IMR-90 (cell line): ENCODE results near the gene PRAC1. TPM values are rescaled to one million over a fixed set of nuclear protein-coding genes. Genes with fewer than 3 reads are reported as not detected.

Experiments
- ATAC-seq: fragments of 200-7000 bp; cut with Tn5 transposase; 2 replicates; pipeline ENCODE4 v1.9.1; 2020; ENCODE audit warnings: low read depth, mild to moderate bottlenecking, moderate library complexity
- BruUV-seq: library from RNA; stranded (reverse); fragments of 400-500 nt; replicated peaks from 2 replicates; lab custom pipeline; 2021; lab: Mats Ljungman, UMichigan
- CTCF ChIA-PET: fragments of 300-600 bp; formaldehyde crosslinking; extraction: SDS; loops from one replicate; lab custom pipeline; 2021; ENCODE audit warnings: antibody characterized with exemption; lab: Yijun Ruan, JAX
- POLR2A ChIA-PET: fragments of 300-600 bp; sonication (Branson Sonifier 250); formaldehyde crosslinking; loops from one replicate; lab custom pipeline; 2022; ENCODE audit warnings: antibody characterized with exemption; ENCODE audit not compliant: unreplicated experiment; lab: Charles Lee
- DNase-seq: peaks from one replicate; pipeline ENCODE4 v3.0.0; 2013
- H2AFZ ChIP-seq: replicated peaks from 2 replicates; pipeline ENCODE3; 2013; ENCODE audit warnings: low read length, mild to moderate bottlenecking; ENCODE audit not compliant: poor library complexity
- H2AK5ac ChIP-seq: 2 replicates; pipeline ENCODE4 v1.6.1; 2013; ENCODE audit warnings: low read depth, low read length, inconsistent platforms
- H2AK9ac ChIP-seq: replicated peaks from 2 replicates; pipeline ENCODE3; 2013; ENCODE audit warnings: mild to moderate bottlenecking, low read depth, low read length, moderate library complexity; ENCODE audit not compliant: poor library complexity
- H2BK120ac ChIP-seq: 2 replicates; pipeline ENCODE4 v1.6.1; 2013; ENCODE audit warnings: low read depth, low read length, inconsistent platforms
- H2BK15ac ChIP-seq: 3 replicates; pipeline ENCODE4 v1.6.1; 2013; ENCODE audit warnings: low read depth, low read length, inconsistent platforms
- H2BK20ac ChIP-seq: 2 replicates; pipeline ENCODE4 v1.6.1; 2013; ENCODE audit warnings: low read depth, mild to moderate bottlenecking, inconsistent platforms, low read length, moderate library complexity
- H2BK5ac ChIP-seq: 2 replicates; pipeline ENCODE4 v1.6.1; 2013; ENCODE audit warnings: mild to moderate bottlenecking, low read depth, low read length, inconsistent platforms; ENCODE audit not compliant: poor library complexity, severe bottlenecking
- H3K14ac ChIP-seq: replicated peaks from 2 replicates; pipeline ENCODE4 v1.6.1; 2013; ENCODE audit warnings: low read depth, low read length, inconsistent platforms
- H3K18ac ChIP-seq: 2 replicates; pipeline ENCODE4 v1.6.1; 2013; ENCODE audit warnings: low read depth, low read length, control low read depth
- H3K23ac ChIP-seq: 2 replicates; pipeline ENCODE4 v1.6.1; 2013; ENCODE audit warnings: low read depth, low read length, inconsistent platforms
- H3K27ac ChIP-seq: 2 replicates; pipeline ENCODE4 v1.5.1; 2013; ENCODE audit warnings: mild to moderate bottlenecking, control low read depth, low read length; ENCODE audit not compliant: insufficient read depth
- H3K27me3 ChIP-seq: 2 replicates; pipeline ENCODE4 v1.6.1; 2013; ENCODE audit warnings: low read length; ENCODE audit not compliant: control insufficient read depth, insufficient read depth
- H3K36me3 ChIP-seq: 2 replicates; pipeline ENCODE4 v1.6.1; 2013; ENCODE audit warnings: low read length, mixed read lengths; ENCODE audit not compliant: control insufficient read depth, insufficient read depth
- H3K4ac ChIP-seq: 2 replicates; pipeline ENCODE4 v1.6.1; 2013; ENCODE audit warnings: low read depth, low read length, inconsistent platforms
- H3K4me1 ChIP-seq: 2 replicates; pipeline ENCODE4 v1.6.1; 2013; ENCODE audit warnings: low read length, mixed read lengths; ENCODE audit not compliant: control insufficient read depth, insufficient read depth
- H3K4me2 ChIP-seq: 2 replicates; pipeline ENCODE4 v1.6.1; 2013; ENCODE audit warnings: low read depth, mild to moderate bottlenecking, control low read depth, low read length, moderate library complexity
- H3K4me3 ChIP-seq: 2 replicates; pipeline ENCODE4 v1.5.1; 2013; ENCODE audit warnings: low read depth, mild to moderate bottlenecking, control low read depth, low read length, moderate library complexity; ENCODE audit not compliant: insufficient read depth
- H3K56ac ChIP-seq: 2 replicates; pipeline ENCODE4 v1.6.1; 2013; ENCODE audit warnings: low read length, inconsistent platforms; ENCODE audit not compliant: insufficient read depth; ENCODE audit errors: extremely low read depth
- H3K79me1 ChIP-seq, 2 experiments: 2 replicates each; pipeline ENCODE4 v1.6.1; 2013; ENCODE audit warnings: low read length in 2 of 2, inconsistent platforms in 1 of 2, low read depth in 1 of 2
- H3K9ac ChIP-seq: 2 replicates; pipeline ENCODE4 v1.6.1; 2013; ENCODE audit warnings: low read depth, low read length, control low read depth
- H3K9me1 ChIP-seq: 2 replicates; pipeline ENCODE4 v1.6.1; 2013; ENCODE audit warnings: low read length, inconsistent platforms; ENCODE audit not compliant: insufficient read depth
- H3K9me3 ChIP-seq: 2 replicates; pipeline ENCODE4 v1.6.1; 2013; ENCODE audit warnings: low read length; ENCODE audit not compliant: control insufficient read depth, insufficient read depth
- H4K20me1 ChIP-seq: 2 replicates; pipeline ENCODE4 v1.6.1; 2013; ENCODE audit warnings: low read length, inconsistent platforms; ENCODE audit not compliant: insufficient read depth
- H4K5ac ChIP-seq: 2 replicates; pipeline ENCODE4 v1.6.1; 2013; ENCODE audit warnings: mild to moderate bottlenecking, low read depth, low read length, control low read depth
- H4K8ac ChIP-seq, 2 experiments: 2 replicates each; pipeline ENCODE4 v1.6.1; 2013; ENCODE audit warnings: low read depth in 2 of 2, low read length in 2 of 2, control low read depth in 1 of 2, inconsistent platforms in 1 of 2
- H4K91ac ChIP-seq: 2 replicates; pipeline ENCODE4 v1.6.1; 2013; ENCODE audit warnings: low read depth, low read length, inconsistent platforms; ENCODE audit not compliant: insufficient read depth
- BHLHE40 ChIP-seq: fragments of 150-350 bp; IDR thresholded peaks from 2 replicates; pipeline ENCODE4 v1.6.1; 2016; ENCODE audit warnings: mild to moderate bottlenecking, low read depth, low read length
- CEBPB ChIP-seq: IDR thresholded peaks from 2 replicates; pipeline ENCODE4 v1.6.1; 2012; ENCODE audit warnings: low read depth, low read length, improper control_type of control experiment
- CHD1 ChIP-seq: IDR thresholded peaks from 2 replicates; pipeline ENCODE4 v1.6.1; 2012; ENCODE audit warnings: low read depth, low read length, improper control_type of control experiment
- CTCF ChIP-seq: conservative IDR thresholded peaks from 2 replicates; pipeline ENCODE4 v1.5.1; 2012; ENCODE audit warnings: mild to moderate bottlenecking, low read depth, low read length, improper control_type of control experiment
- ELK1 ChIP-seq: fragments of 150-350 bp; IDR thresholded peaks from 2 replicates; pipeline ENCODE4 v1.6.1; 2016; ENCODE audit warnings: low read depth, mild to moderate bottlenecking, low read length, moderate library complexity, borderline replicate concordance
- FOS ChIP-seq: fragments of 150-350 bp; IDR thresholded peaks from 2 replicates; pipeline ENCODE4 v1.6.1; 2016; ENCODE audit warnings: low read depth, low read length
- MXI1 ChIP-seq: IDR thresholded peaks from 2 replicates; pipeline ENCODE4 v1.6.1; 2012; ENCODE audit warnings: low read depth, mild to moderate bottlenecking, low read length, moderate library complexity, borderline replicate concordance
- NFE2L2 ChIP-seq: fragments of 150-350 bp; IDR thresholded peaks from 2 replicates; pipeline ENCODE4 v1.6.1; 2016; ENCODE audit warnings: low read depth, mild to moderate bottlenecking, low read length
- POLR2A ChIP-seq: IDR thresholded peaks from 2 replicates; pipeline ENCODE4 v1.6.1; 2012; ENCODE audit warnings: mild to moderate bottlenecking, low read depth, low read length
- RAD21 ChIP-seq: IDR thresholded peaks from 2 replicates; pipeline ENCODE4 v1.6.1; 2012; ENCODE audit warnings: low read length, improper control_type of control experiment
- RCOR1 ChIP-seq: IDR thresholded peaks from 2 replicates; pipeline ENCODE4 v1.6.1; 2012; ENCODE audit warnings: mild to moderate bottlenecking, low read length, improper control_type of control experiment; ENCODE audit not compliant: insufficient replicate concordance
- RFX5 ChIP-seq: IDR thresholded peaks from 2 replicates; pipeline ENCODE4 v1.8.0; 2012; ENCODE audit warnings: low read depth, mild to moderate bottlenecking, low read length, moderate library complexity
- SMC3 ChIP-seq: fragments of 150-350 bp; IDR thresholded peaks from 2 replicates; pipeline ENCODE4 v1.6.1; 2016; ENCODE audit warnings: low read depth, mild to moderate bottlenecking, antibody characterized with exemption, low read length, moderate library complexity
- USF2 ChIP-seq: fragments of 150-350 bp; IDR thresholded peaks from 2 replicates; pipeline ENCODE4 v1.6.1; 2017; ENCODE audit warnings: mild to moderate bottlenecking, antibody characterized with exemption, low read length, low read depth
- WGBS, 2 experiments: methylation state at CpG; one replicate each; pipeline versions ENCODE4 v1.1.5 to v1.1.7; 2013; ENCODE audit warnings: missing lambda C conversion rate in 2 of 2; ENCODE audit not compliant: insufficient read length in 1 of 2; ENCODE audit errors: extremely low coverage in 2 of 2; 5-methylcytosine and 5-hydroxymethylcytosine counted together
- dilution Hi-C: fragments of 300-500 bp; cut with HindIII; formaldehyde crosslinking; loops from one replicate; pipeline ENCODE4 v1.14.3; 2018; ENCODE audit warnings: low sequenced_read_pairs; ENCODE audit not compliant: unreplicated experiment
- in situ Hi-C: fragments of 300-500 bp; cut with MboI; formaldehyde crosslinking; loops from 3 replicates; pipeline ENCODE4 v1.14.3; 2019; ENCODE audit warnings: low sequenced_read_pairs, inconsistent platforms, mixed read lengths
- intact Hi-C: fragments of 100-400 bp; cut with micrococcal nuclease; formaldehyde crosslinking; loops from 2 replicates; pipeline ENCODE4 v1.10.0; 2022
- polyA plus RNA-seq, 3 experiments: library from polyadenylated mRNA; depleted of rRNA; stranded (reverse); fragments of >200 nt; gene quantifications; 2 replicates each; pipeline ENCODE4 v1.2.3, GENCODE V29; 2012; ENCODE audit warnings: low replicate concordance in 1 of 3
- total RNA-seq: library from RNA; depleted of rRNA; stranded (reverse); fragments of >200 nt; gene quantifications from 2 replicates; pipeline ENCODE4 v1.2.3, GENCODE V29; 2012

PRAC1 gene
- total and polyA plus RNA-seq, 2 of the 4 experiments (the other 2 are of a cell fraction): not detected

- ChIA-PET CTCF (no interaction called here), POLR2A (no interaction called here)
- H3K9me3 ChIP-seq: peaks cover 2% of the 10 kb centered on the region; the same call in 1 of the 2 replicates
- no peak overlapping the region for H2AFZ ChIP-seq
- in situ Hi-C loops: no loop called here
- ATAC-seq: no peak
- no peak overlapping the region for H3K14ac ChIP-seq
- no peak overlapping the region for H3K4ac ChIP-seq
- no CpG with 5 or more reads among the region's 5 CpGs for WGBS, 2 experiments
- H2AK5ac ChIP-seq: no peak overlapping the region
- H3K79me1 ChIP-seq: no peaks in the 10 kb centered on the region
- H3K4me2 ChIP-seq: no peak overlapping the region
- H4K20me1 ChIP-seq: no peaks in the 10 kb centered on the region
- no peak overlapping the region for H2BK5ac ChIP-seq
- no peak overlapping the region for H3K23ac ChIP-seq
- TF ChIP-seq MXI1: no peak
- TF ChIP-seq SMC3: no peak
- no peak for TF ChIP-seq ELK1
- TF ChIP-seq CTCF: no peak
- TF ChIP-seq USF2: no peak
- TF ChIP-seq POLR2A: no peak
- TF ChIP-seq RAD21: no peak
- TF ChIP-seq CHD1: no peak
- no peak for TF ChIP-seq RCOR1
- no peak for TF ChIP-seq NFE2L2
- TF ChIP-seq CEBPB: no peak
- TF ChIP-seq RFX5: no peak
- no peak for TF ChIP-seq FOS
- TF ChIP-seq BHLHE40: no peak
- no peak overlapping the region for H2BK20ac ChIP-seq
- H2BK15ac ChIP-seq: no peak overlapping the region
- H3K36me3 ChIP-seq: no peaks in the 10 kb centered on the region
- peaks cover 26% of the 10 kb centered on the region for H3K27me3 ChIP-seq
- no peak overlapping the region for H2BK120ac ChIP-seq
- H3K27ac ChIP-seq: no peak overlapping the region
- H4K5ac ChIP-seq: no peak overlapping the region
- no peak overlapping the region for H3K9ac ChIP-seq
- H3K4me3 ChIP-seq: no peak overlapping the region
- no peaks in the 10 kb centered on the region for H3K4me1 ChIP-seq
- H3K18ac ChIP-seq: no peak overlapping the region
- no peak overlapping the region for H2AK9ac ChIP-seq
- intact Hi-C loops: no loop called here
- H3K56ac ChIP-seq: no peak overlapping the region
- dilution Hi-C loops: no loop called here
- no peak overlapping the region for H4K8ac ChIP-seq
- no TSS peak for BruUV-seq
- no peak for DNase-seq
- H4K91ac ChIP-seq: no peak overlapping the region
- no peaks in the 10 kb centered on the region for H3K9me1 ChIP-seq
Measured at GRCh38 chr17:48690655-48691054, 31.7 kb downstream of the PRAC1 start.
